ENCODE results near the gene RIOK3. TPM values are rescaled to one million over a fixed set of nuclear protein-coding genes. Genes with fewer than 3 reads are reported as not detected.
"Not testable (repeated sequence)": the region's sequence is repeated elsewhere in the genome, so short reads cannot be mapped to it uniquely, and the experiment has no call there.

The RIOK3 gene
- total RNA-seq, 2 experiments from 2014 or later = 62.8 to 72.6 TPM

DNA sequence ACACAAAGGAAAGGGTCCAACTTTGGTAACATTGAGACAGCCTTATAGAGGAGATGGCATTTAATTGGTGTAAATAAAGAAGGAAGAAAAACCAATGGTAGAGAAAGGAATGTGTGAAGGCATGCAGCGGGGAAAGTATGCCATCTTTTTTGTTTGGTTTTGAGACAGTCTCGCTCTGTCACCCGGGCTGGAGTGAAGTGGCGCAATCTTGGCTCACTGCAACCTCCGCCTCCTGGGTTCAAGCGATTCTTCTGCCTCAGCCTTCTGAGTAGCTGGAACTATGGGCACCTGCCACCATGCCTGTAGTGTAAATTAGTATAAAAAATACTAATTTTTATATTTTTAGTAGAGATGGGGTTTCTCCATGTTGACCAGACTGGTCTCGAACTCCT, 6.4 kb downstream of the RIOK3 start:
- H3K9me3 Mint-ChIP-seq = no peaks in the 10 kb centered on the region
- H3K4me1 Mint-ChIP-seq = peaks cover 41% of the 10 kb centered on the region
- H3K4me3 Mint-ChIP-seq = no peak overlapping the region
- no peaks in the 10 kb centered on the region for H3K27me3 Mint-ChIP-seq
- POLR2A ChIA-PET = no interaction called here
- no peak for DNase-seq
- H3K27ac Mint-ChIP-seq = no peak overlapping the region
- ATAC-seq (ENCODE audit: low read depth) = no peak
- H3K36me3 Mint-ChIP-seq = peaks cover 27% of the 10 kb centered on the region

DNA sequence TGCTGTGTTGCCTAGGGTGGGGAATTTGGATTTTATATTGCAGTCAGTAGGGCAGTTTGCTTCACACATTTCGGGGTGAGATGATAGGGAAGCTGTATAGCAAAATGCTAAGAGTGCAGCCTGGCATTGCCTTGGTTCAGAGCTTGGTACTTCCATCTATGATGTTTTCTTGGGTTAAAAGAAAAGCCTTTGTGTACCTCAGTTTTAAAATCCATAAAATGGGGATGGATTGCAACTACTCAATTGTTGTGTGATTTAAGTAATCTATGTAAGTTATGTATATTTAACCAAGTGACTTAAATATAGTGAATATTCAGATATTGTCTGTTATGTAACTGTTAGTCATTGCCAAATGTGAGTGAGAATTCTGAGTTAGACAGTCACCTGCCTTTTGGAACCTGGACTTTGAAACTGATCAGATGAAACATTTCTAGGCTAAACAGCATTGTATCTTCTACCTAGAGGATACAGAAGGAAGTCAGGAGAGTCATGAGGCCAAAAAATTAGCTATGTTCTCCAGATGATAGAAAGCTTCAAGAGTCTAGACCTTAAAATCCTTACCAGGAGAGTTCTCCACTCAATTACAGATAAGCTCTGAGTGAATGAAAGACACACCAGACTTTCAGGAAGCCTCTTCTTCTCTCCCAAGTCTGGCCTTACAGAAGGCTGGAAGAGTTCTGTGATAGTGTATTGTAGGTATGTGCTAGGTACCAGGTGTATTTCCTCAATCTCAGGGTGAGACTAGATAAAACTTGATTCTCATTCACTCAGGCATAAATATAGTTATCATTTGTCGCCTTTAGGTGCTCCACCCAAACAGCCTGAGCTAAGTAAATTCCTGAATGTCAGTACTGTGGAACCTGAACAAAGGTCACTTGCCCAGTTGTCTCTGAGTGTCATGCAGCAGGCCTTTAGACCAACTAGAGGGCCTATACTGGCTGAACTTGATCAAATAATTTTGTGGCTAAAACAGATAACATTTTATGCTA, 7.5 kb downstream of the RIOK3 start:
- H3K9me3 Mint-ChIP-seq = no peaks in the 10 kb centered on the region
- no peak overlapping the region for H3K4me3 Mint-ChIP-seq
- ATAC-seq (ENCODE audit: low read depth) (no peak), DNase-seq (no peak)
- H3K27ac Mint-ChIP-seq = no peak overlapping the region
- POLR2A ChIA-PET = no interaction called here
- no peaks in the 10 kb centered on the region for H3K27me3 Mint-ChIP-seq
- peaks cover 27% of the 10 kb centered on the region for H3K36me3 Mint-ChIP-seq
- H3K4me1 Mint-ChIP-seq = peaks cover 38% of the 10 kb centered on the region

DNA sequence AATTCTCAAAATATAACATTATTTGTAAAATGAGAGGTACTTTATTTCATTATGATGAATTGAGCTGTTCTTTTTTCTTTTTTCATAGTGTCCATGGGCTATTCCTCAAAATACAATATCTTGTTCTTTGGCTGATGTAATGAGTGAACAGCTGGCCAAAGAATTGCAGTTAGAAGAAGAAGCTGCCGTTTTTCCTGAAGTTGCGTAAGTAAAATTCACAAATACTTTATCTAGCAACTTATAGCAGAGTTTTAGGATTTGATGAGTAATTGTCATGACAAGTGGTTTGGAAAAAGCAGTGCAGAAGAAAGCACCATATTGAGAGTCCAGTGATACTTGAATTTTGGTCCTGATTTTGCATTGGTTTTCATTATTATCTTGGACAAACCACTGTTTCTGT, 9.8 kb downstream of the RIOK3 start:
- ATAC-seq (ENCODE audit: low read depth) (no peak), DNase-seq (no peak)
- Mint-ChIP-seq H3K4me1 (peaks cover 28% of the 10 kb centered on the region), H3K9me3 (no peaks in the 10 kb centered on the region), H3K27ac (no peak overlapping the region), H3K4me3 (no peak overlapping the region), H3K27me3 (no peaks in the 10 kb centered on the region), H3K36me3 (peaks cover 29% of the 10 kb centered on the region)
- POLR2A ChIA-PET = no interaction called here

DNA sequence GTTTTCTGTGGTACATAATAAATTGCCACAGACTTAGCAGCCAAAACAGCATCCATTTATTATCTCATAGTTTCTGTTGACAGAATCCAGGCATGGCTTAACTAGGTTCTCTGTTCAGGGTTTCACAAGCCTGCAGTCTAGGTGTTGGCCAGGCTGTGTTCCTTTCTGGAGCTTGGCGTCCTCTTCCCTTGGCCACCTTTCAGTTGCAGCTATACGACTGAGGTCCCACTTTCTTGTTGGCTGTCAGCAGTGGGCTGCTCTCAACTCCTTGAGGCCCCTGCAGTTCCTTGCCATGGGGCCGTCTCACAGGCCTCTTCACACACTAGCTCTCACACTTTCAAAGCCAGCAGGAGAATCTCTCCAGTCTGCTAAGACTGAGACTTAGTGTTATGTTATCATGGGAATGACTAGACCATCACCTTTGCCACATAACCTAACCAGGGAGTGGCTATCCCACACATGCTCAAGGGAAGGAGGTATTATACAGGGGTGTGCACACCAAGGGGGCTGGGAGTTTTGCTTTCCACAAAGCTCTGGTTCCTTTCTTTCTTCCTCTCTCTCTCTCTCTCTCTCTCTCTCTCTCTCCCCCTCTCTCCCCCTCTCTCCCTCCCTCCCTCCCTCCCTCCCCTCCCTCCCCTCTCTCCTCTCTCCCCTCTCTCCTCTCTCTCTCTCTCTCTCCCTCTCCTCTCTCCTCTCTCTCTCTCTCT, 15.8 kb downstream of the RIOK3 start:
- ATAC-seq (ENCODE audit: low read depth) (no peak), DNase-seq (no peak)
- POLR2A ChIA-PET = no interaction called here
- no peaks in the 10 kb centered on the region for H3K9me3 Mint-ChIP-seq
- no peaks in the 10 kb centered on the region for H3K4me1 Mint-ChIP-seq
- no peaks in the 10 kb centered on the region for H3K27me3 Mint-ChIP-seq
- no peak overlapping the region for H3K4me3 Mint-ChIP-seq
- H3K36me3 Mint-ChIP-seq = peaks cover 22% of the 10 kb centered on the region
- H3K27ac Mint-ChIP-seq = no peak overlapping the region

DNA sequence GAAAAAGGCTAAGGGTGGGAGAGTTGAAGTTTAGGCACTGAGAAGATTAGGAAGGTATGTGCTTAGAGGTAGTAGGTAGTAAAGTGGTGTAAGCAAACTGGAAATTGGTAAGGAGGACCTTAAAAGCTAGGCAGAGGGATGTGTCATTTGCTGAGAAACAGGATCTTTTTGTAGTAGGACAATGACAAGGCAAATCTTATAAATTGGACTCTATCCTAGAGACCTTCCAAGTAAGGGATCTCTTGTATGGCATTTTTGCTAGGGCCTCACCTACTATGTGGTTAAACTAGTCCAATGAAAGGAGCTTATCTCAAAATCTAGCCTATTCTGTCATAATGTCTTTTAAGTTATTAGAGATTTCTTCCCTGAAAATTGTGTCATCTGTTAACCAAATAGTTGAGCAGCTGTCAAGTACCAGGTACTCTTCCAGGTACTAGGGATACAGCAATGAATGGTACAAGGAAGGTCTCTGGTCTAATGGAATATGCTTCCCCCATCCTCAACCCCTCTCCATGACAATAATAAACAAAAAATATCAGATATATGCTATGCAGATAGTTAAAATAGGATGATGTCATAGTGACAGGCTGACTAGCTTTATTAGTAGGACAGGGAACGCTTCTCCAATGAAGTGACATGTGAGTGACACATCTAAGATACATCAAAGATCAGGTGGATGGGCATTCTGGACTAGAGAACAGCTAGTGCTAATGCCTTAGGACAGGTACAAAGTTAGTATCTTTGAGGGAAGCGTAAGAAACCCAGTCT, 17.7 kb downstream of the RIOK3 start:
- POLR2A ChIA-PET = interaction anchor here (0.7 to 1.3 kb wide), 2 partner anchors 11 to 17 kb away, joined by 3 read pairs; no protein-coding TSS in a partner anchor
- ATAC-seq (ENCODE audit: low read depth) = no peak

DNA sequence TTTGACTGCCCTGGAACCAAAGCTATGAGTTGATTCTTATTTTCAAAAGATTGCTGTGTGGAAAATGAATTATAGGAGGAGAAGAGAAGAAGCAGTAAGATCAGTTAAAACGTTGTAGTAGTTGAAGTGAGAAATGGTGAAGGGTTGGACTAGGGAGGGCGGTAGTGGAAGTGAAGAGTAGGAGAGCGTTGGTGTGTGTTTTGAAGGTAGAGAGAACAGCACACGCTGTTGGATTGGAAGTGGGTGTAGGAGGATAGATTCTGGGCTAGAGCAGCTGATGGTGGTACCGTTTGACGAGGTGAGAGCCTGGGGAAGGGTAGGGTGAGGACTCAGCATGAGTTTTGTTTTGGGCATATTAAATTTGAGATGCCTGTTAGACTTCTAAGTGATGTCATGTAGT, 18.4 kb downstream of the RIOK3 start:
- Mint-ChIP-seq H3K4me3 (no peak overlapping the region), H3K4me1 (peaks cover 1% of the 10 kb centered on the region), H3K36me3 (peaks cover 22% of the 10 kb centered on the region), H3K27ac (no peak overlapping the region), H3K9me3 (no peaks in the 10 kb centered on the region), H3K27me3 (no peaks in the 10 kb centered on the region)
- no peak for ATAC-seq (ENCODE audit: low read depth)
- POLR2A ChIA-PET = interaction anchor here (1.3 kb wide), 1 partner anchor 10 kb away, joined by 3 read pairs; no protein-coding TSS in a partner anchor
- no peak for DNase-seq

More for the DNA sequence above, 17.7 kb downstream of the RIOK3 start:
- no peak for DNase-seq
- Mint-ChIP-seq H3K4me1 (peaks cover 1% of the 10 kb centered on the region), H3K27ac (peak overlapping the region; percentile 22), H3K4me3 (no peak overlapping the region), H3K9me3 (no peaks in the 10 kb centered on the region), H3K36me3 (peaks cover 25% of the 10 kb centered on the region), H3K27me3 (no peaks in the 10 kb centered on the region)

DNA sequence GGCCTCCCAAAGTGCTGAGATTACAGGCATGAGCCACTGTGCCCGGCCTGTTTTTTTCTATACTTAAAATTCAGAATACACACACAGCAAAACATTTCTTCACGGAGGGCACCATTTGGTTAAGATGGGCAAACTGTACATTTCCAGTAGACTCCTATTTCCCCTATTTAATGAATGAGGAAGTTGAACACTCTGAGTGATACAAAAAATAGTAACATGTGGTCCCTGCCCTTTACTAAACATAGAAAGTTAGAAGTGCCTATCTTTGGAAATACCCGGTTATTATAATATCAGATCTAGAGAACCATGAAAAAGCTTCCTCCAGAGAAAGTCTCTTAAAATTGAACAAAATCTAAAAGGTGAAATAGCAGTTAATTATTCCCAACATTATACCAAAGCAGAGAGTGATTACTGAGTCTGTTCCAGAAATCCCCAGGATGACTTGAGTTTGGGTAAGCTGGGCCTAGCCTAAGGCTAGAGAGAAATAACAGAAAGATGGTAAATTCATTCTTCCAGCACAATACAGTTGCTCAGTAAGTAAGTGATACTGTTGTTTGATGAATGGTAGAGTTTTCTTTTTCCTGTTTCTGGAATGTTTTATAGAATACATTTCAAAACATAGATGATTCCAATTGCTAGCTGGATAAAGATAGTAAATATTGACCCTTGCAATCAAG, 26.9 kb downstream of the RIOK3 start:
- POLR2A ChIA-PET = no interaction called here
- no peak for ATAC-seq (ENCODE audit: low read depth)
- H3K27me3 Mint-ChIP-seq = no peaks in the 10 kb centered on the region
- peaks cover 22% of the 10 kb centered on the region for H3K36me3 Mint-ChIP-seq
- no peaks in the 10 kb centered on the region for H3K9me3 Mint-ChIP-seq
- no peak overlapping the region for H3K27ac Mint-ChIP-seq
- H3K4me1 Mint-ChIP-seq = peaks cover 2% of the 10 kb centered on the region
- no peak overlapping the region for H3K4me3 Mint-ChIP-seq
- DNase-seq = no peak

DNA sequence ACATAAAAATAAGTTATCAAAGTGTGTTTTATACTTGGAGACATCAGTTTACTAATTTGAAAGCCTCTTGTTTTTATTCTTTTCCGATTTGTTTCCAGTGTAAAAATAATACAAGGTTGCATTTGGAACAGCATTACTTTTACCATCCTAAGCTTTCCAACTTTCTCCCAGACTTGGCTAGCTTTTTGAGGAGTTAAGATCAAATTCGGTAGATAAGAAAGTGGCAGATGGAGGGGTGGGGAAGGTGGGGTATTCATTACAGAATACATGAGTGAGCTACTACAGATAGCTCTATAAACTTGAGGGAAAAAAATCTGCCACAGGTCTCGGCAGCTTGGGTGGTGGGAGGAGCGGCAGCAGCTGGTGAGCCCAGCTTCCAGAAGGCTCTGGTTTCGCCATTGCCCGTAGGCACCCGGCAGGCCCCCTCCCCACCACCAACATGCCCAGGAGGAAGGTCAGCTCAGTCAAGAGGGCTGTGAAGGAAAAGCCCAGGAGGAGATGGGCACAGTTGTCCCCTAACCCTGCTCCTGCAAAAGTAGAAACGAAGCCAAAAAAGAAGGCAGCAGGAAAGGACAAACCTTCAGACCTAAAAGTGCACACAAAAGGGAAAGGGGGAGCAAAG, 31.6 kb downstream of the RIOK3 start:
- peaks cover 10% of the 10 kb centered on the region for H3K36me3 Mint-ChIP-seq
- H3K9me3 Mint-ChIP-seq = no peaks in the 10 kb centered on the region
- peaks cover 10% of the 10 kb centered on the region for H3K4me1 Mint-ChIP-seq
- no peaks in the 10 kb centered on the region for H3K27me3 Mint-ChIP-seq
- H3K4me3 Mint-ChIP-seq = no peak overlapping the region
- POLR2A ChIA-PET = interaction anchor here (0.6 kb wide), 1 partner anchor 21 kb away, joined by 5 read pairs; no protein-coding TSS in a partner anchor
- no peak overlapping the region for H3K27ac Mint-ChIP-seq
- DNase-seq (no peak), ATAC-seq (ENCODE audit: low read depth) (no peak)

DNA sequence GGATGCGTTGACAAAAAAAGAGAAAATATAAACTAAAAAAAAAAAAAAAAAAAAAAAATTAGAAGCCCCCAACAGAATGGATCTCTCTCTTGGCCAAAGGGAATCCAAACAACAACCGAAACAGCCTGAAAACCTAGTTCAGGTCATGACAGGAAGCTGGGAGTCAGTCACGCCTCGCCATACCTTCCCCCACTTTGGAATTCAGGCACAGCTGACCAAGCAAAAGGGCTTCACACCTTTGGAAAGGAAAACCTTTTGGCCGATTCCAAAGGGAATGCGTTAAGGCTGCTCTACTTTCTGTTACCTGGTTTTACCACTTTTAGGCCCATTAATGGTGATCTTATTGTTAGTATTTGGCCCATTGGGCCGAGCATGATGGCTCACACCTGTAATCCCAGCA, 32.3 kb downstream of the RIOK3 start:
- DNase-seq = no peak
- H3K36me3 Mint-ChIP-seq = peaks cover 9% of the 10 kb centered on the region
- no peaks in the 10 kb centered on the region for H3K27me3 Mint-ChIP-seq
- no peak overlapping the region for H3K4me3 Mint-ChIP-seq
- no peak overlapping the region for H3K27ac Mint-ChIP-seq
- peaks cover 3% of the 10 kb centered on the region for H3K9me3 Mint-ChIP-seq
- POLR2A ChIA-PET = no interaction called here
- ATAC-seq (ENCODE audit: low read depth) = no peak
- peaks cover 10% of the 10 kb centered on the region for H3K4me1 Mint-ChIP-seq

DNA sequence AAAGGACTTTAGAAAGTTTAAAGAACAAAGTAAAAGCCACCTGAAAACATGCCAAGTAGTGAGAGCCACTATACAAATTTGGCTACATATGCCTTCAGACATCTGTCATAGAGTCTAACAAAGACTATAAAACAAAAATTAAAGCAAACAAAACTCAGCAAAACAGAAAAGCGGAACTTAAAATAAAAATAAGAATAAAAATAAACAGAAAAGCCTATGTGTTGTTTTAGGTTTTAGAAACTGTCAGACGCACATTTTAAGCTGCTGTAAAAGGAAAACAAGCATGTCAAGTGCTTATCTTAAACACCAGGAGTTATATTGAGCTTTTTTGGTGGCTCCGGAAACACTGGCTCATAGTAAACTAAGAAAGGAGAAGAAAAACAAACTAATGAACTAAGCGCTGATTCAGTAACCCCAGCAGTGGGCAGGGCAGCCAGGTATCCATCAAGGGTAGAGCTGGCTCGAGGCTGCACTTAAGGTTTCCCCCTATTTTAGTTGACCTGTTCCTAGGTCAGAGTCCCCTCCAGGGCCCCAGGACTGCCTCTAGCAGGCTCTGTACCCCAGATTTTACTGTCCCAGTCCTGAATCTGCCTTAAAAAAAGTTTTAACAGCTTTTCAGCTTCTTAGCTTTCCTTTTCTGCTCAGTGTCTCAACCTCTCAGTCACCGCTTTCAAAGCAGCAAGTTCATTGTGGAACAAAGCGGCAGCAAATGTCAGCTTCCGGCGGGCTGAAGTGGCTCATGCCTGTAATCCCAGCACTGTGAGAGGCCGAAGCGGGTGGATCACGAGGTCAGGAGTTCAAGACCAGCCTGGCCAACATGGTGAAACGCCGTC, 34.9 kb downstream of the RIOK3 start:
- DNase-seq = peak; percentile 48
- POLR2A ChIA-PET = interaction anchor here (0.8 to 1.8 kb wide), 6 partner anchors 9 to 438 kb away, joined by 3 to 9 read pairs (median 5); partner anchors contain the start of gene RIOK3
- Mint-ChIP-seq H3K36me3 (peaks cover 5% of the 10 kb centered on the region), H3K4me3 (peak overlapping the region; percentile 57), H3K27me3 (no peaks in the 10 kb centered on the region), H3K4me1 (peaks cover 10% of the 10 kb centered on the region), H3K27ac (peak overlapping the region; percentile 83), H3K9me3 (peaks cover 3% of the 10 kb centered on the region)
- ATAC-seq (ENCODE audit: low read depth) = peak; percentile 81

DNA sequence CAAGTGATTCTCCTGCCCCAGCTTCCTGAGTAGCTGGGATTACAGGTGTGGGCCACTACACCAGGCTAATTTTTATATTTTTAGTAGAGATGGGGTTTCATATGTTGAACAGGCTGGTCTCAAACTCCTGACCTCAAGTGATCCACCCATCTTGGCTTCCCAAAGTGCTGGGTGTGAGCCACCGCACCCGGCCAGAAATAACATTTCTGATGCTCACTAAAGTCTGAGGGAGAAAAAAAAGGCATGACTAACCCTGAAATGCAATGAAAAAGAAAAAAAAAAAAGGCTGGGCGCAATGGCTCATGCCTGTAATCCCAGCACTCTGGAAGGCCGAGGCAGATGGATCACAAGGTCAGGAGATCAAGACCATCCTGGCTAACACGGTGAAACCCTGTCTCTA, 36.5 kb downstream of the RIOK3 start:
- ATAC-seq (ENCODE audit: low read depth) = not testable (repeated sequence)

DNA sequence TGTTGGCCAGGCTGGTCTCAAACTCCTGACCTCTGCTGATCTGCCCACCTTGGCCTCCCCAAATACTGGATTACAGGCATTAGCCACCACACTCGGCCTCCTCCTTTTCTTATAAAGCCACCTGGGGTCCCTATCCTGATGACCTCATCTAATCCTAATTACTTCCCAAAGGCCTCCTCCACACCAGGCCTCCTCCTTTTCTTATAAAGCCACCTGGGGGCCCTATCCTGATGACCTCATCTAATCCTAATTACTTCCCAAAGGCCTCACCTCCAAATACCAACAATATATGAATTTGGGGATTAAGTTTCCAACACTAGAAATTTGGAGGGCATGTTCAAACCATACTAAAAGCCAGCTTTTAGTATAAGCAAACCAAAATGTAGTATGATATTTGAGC, 40.6 kb downstream of the RIOK3 start:
- ATAC-seq (ENCODE audit: low read depth) (no peak), DNase-seq (no peak)
- POLR2A ChIA-PET = no interaction called here
- Mint-ChIP-seq H3K4me3 (no peak overlapping the region), H3K9me3 (peaks cover 3% of the 10 kb centered on the region), H3K27me3 (no peaks in the 10 kb centered on the region), H3K27ac (no peak overlapping the region), H3K36me3 (peaks cover 2% of the 10 kb centered on the region), H3K4me1 (peaks cover 10% of the 10 kb centered on the region)

More for the DNA sequence above, 36.5 kb downstream of the RIOK3 start:
- H3K27me3 Mint-ChIP-seq, DNase-seq, POLR2A ChIA-PET, H3K9me3 Mint-ChIP-seq, H3K27ac Mint-ChIP-seq, H3K4me3 Mint-ChIP-seq, H3K4me1 Mint-ChIP-seq, H3K36me3 Mint-ChIP-seq: not testable (repeated sequence)

Data from activated naive CD8-positive, alpha-beta T cell treated with anti-CD3 and anti-CD28 coated beads, Interleukin-2, amount 10 ng/mL, durations not matched to agents 7 days and 5 days (primary cell).